Neural cell (in vitro differentiated cells): ENCODE data around the gene GSK3B. TPM values are rescaled to one million over a fixed set of nuclear protein-coding genes. Genes with fewer than 3 reads are reported as not detected.

Source experiments
- H2AFZ ChIP-seq: fragments of 200-600, 300-800 bp; sonication (generic), shearing (Covaris generic); 2 replicates; pipeline ENCODE4 v1.6.0; 2014; ENCODE audit warnings: low read depth, mild to moderate bottlenecking, antibody characterized with exemption, low read length, moderate library complexity
- H3F3A ChIP-seq: fragments of 200-600 bp; shearing (Covaris generic); 2 replicates; pipeline ENCODE4 v1.6.1; 2016; ENCODE audit warnings: mild to moderate bottlenecking, moderate library complexity, mixed read lengths, antibody characterized with exemption, low read length; ENCODE audit not compliant: insufficient read depth, poor library complexity, severe bottlenecking
- H3K27ac ChIP-seq: fragments of 200-600, 300-800 bp; sonication (generic), shearing (Covaris generic); 2 replicates; pipeline ENCODE4 v1.5.1; 2014; ENCODE audit warnings: mild to moderate bottlenecking, low read length, moderate library complexity
- H3K27me3 ChIP-seq: fragments of 300-800, 200-600 bp; sonication (generic), shearing (Covaris generic); 2 replicates; pipeline ENCODE4 v1.6.0; 2014; ENCODE audit warnings: mild to moderate bottlenecking, low read depth, low read length, moderate library complexity; ENCODE audit not compliant: insufficient read depth
- H3K36me3 ChIP-seq: fragments of 300-800, 200-600 bp; sonication (generic), shearing (Covaris generic); 2 replicates; pipeline ENCODE4 v1.5.1; 2014; ENCODE audit warnings: mild to moderate bottlenecking, antibody characterized with exemption, low read length, moderate library complexity; ENCODE audit not compliant: insufficient read depth
- H3K4me2 ChIP-seq: fragments of 300-800, 200-600 bp; sonication (generic), shearing (Covaris generic); 2 replicates; pipeline ENCODE4 v1.6.0; 2014; ENCODE audit warnings: mild to moderate bottlenecking, low read length
- H3K4me3 ChIP-seq: fragments of 300-800, 200-600 bp; sonication (generic), shearing (Covaris generic); 2 replicates; pipeline ENCODE4 v1.5.1; 2014; ENCODE audit warnings: mild to moderate bottlenecking, low read length, moderate library complexity
- H3K79me2 ChIP-seq: fragments of 200-600 bp; shearing (Covaris generic); replicated peaks from 2 replicates; pipeline ENCODE4 v1.6.0; 2014; ENCODE audit warnings: mild to moderate bottlenecking, low read length, moderate library complexity; ENCODE audit not compliant: insufficient read depth
- H3K9ac ChIP-seq: fragments of 300-800, 200-600 bp; sonication (generic), shearing (Covaris generic); 2 replicates; pipeline ENCODE4 v1.6.1; 2016; ENCODE audit warnings: mild to moderate bottlenecking, low read length, mixed read lengths
- H3K9me2 ChIP-seq: fragments of 200-600 bp; shearing (Covaris generic); 2 replicates; pipeline ENCODE4 v1.6.1; 2016; ENCODE audit warnings: mild to moderate bottlenecking, low read length, mixed read lengths; ENCODE audit not compliant: insufficient read depth
- H3K9me3 ChIP-seq: fragments of 200-600, 300-800 bp; sonication (generic), shearing (Covaris generic); 2 replicates; pipeline ENCODE4 v1.6.1; 2016; ENCODE audit warnings: mild to moderate bottlenecking, mixed run types, low read length, moderate library complexity, mixed read lengths
- H4K20me1 ChIP-seq: fragments of 200-600 bp; shearing (Covaris generic); 2 replicates; pipeline ENCODE4 v1.6.1; 2016; ENCODE audit warnings: mild to moderate bottlenecking, mixed run types; ENCODE audit not compliant: insufficient read depth
- EP300 ChIP-seq: fragments of 450-650 bp; conservative IDR thresholded peaks from 2 replicates; pipeline ENCODE4 v1.6.1; 2014; ENCODE audit warnings: antibody characterized with exemption, mild to moderate bottlenecking, moderate library complexity; ENCODE audit not compliant: poor library complexity, severe bottlenecking
- EZH2 ChIP-seq: fragments of 200-600, 300-800 bp; shearing (Covaris generic), sonication (generic); IDR thresholded peaks from 2 replicates; pipeline ENCODE4 v1.6.1; 2014; ENCODE audit warnings: antibody characterized with exemption, low read length, borderline replicate concordance, mild to moderate bottlenecking; ENCODE audit not compliant: insufficient read depth, poor library complexity, severe bottlenecking
- MXI1 ChIP-seq: fragments of 450-650 bp; conservative IDR thresholded peaks from 2 replicates; pipeline ENCODE4 v1.6.1; 2014; ENCODE audit warnings: antibody characterized with exemption, mild to moderate bottlenecking; ENCODE audit not compliant: poor library complexity, severe bottlenecking
- POLR2AphosphoS5 ChIP-seq: IDR thresholded peaks from 2 replicates; pipeline ENCODE4 v1.6.1; 2012
- RAD21 ChIP-seq: fragments of 450-650 bp; conservative IDR thresholded peaks from 2 replicates; pipeline ENCODE4 v1.6.1; 2014; ENCODE audit warnings: antibody characterized with exemption, mild to moderate bottlenecking, moderate library complexity
- REST ChIP-seq: IDR thresholded peaks from 2 replicates; pipeline ENCODE4 v1.6.1; 2012; ENCODE audit warnings: borderline replicate concordance
- SMC3 ChIP-seq: fragments of 450-650 bp; conservative IDR thresholded peaks from 2 replicates; pipeline ENCODE4 v1.6.1; 2014; ENCODE audit warnings: antibody characterized with exemption, mild to moderate bottlenecking, moderate library complexity; ENCODE audit not compliant: poor library complexity
- TAF1 ChIP-seq: IDR thresholded peaks from 2 replicates; pipeline ENCODE4 v1.6.1; 2012; ENCODE audit warnings: low read depth
- polyA plus RNA-seq: library from polyadenylated mRNA; depleted of rRNA; stranded (reverse); fragments of >200 nt; gene quantifications from 2 replicates; pipeline ENCODE4 v1.2.3, GENCODE V29; 2014
- TF ChIP-seq, protein P1 (sequence below): fragments of 450-650 bp; IDR thresholded peaks from 2 replicates; pipeline ENCODE4 v1.5.1; 2014; ENCODE audit warnings: antibody characterized with exemption, mild to moderate bottlenecking, moderate library complexity; ENCODE audit not compliant: poor library complexity, severe bottlenecking

Gene GSK3B
- polyA plus RNA-seq, 1 donor from 2014 or later: 48.5 TPM

- peaks cover 3% of the 10 kb centered on the region for H3K36me3 ChIP-seq
- no peaks in the 10 kb centered on the region for H3K79me2 ChIP-seq
- H3K9ac ChIP-seq: no peak overlapping the region
- H3K27me3 ChIP-seq: no peaks in the 10 kb centered on the region
- no peak overlapping the region for H3K4me2 ChIP-seq
- H4K20me1 ChIP-seq: no peaks in the 10 kb centered on the region
- no peak overlapping the region for H2AFZ ChIP-seq
- H3K4me3 ChIP-seq: no peak overlapping the region
- TF ChIP-seq EZH2 (no peak), EP300 (no peak), REST (no peak), SMC3 (no peak), TAF1 (no peak), POLR2AphosphoS5 (no peak), RAD21 (no peak), MXI1 (no peak)
- TF ChIP-seq, protein P1, sequence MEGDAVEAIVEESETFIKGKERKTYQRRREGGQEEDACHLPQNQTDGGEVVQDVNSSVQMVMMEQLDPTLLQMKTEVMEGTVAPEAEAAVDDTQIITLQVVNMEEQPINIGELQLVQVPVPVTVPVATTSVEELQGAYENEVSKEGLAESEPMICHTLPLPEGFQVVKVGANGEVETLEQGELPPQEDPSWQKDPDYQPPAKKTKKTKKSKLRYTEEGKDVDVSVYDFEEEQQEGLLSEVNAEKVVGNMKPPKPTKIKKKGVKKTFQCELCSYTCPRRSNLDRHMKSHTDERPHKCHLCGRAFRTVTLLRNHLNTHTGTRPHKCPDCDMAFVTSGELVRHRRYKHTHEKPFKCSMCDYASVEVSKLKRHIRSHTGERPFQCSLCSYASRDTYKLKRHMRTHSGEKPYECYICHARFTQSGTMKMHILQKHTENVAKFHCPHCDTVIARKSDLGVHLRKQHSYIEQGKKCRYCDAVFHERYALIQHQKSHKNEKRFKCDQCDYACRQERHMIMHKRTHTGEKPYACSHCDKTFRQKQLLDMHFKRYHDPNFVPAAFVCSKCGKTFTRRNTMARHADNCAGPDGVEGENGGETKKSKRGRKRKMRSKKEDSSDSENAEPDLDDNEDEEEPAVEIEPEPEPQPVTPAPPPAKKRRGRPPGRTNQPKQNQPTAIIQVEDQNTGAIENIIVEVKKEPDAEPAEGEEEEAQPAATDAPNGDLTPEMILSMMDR: no peak
- no peaks in the 10 kb centered on the region for H3F3A ChIP-seq
- H3K9me2 ChIP-seq: no peaks in the 10 kb centered on the region
- H3K27ac ChIP-seq: no peak overlapping the region
- no peaks in the 10 kb centered on the region for H3K9me3 ChIP-seq
Observed at GRCh38 chr3:119835556-119835955, 258.7 kb downstream of the GSK3B start.

DNA sequence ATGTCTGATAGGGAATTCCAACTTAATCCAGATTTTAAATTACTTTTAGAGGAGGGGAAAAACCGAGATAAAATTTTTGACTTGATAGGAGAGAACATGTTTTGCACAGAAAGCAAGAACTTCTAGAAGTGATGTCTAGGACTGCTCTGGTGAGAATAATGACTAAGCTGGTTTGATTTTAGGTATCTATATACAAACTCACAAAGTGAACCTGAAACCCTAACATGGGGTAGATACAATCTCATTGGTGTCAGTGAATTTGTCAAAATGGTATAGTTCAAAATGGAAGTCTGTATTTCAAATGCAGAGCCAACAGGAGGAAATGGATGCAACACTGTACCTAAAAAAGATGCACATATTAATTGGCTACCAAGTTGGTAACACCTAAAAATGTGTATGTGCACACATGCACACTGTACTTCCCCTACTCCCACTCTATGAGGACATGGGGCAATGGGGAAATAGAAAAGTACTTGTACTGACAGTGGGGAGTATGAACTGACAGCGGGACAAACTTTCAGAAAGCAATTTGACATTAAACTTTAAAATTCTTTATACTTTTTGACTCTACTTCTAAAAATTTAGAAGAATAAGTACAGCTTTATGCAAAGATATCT, 259.4 kb downstream of the GSK3B start:
- H3K27me3 ChIP-seq: no peaks in the 10 kb centered on the region
- H3K36me3 ChIP-seq: peaks cover 3% of the 10 kb centered on the region
- H3K9me2 ChIP-seq: no peaks in the 10 kb centered on the region
- no peak overlapping the region for H3K4me3 ChIP-seq
- H3K79me2 ChIP-seq: no peaks in the 10 kb centered on the region
- H4K20me1 ChIP-seq: no peaks in the 10 kb centered on the region
- TF ChIP-seq MXI1 (no peak), EP300 (no peak), SMC3 (no peak), POLR2AphosphoS5 (no peak), EZH2 (no peak), TAF1 (no peak), RAD21 (no peak), REST (no peak)
- no peak overlapping the region for H3K9ac ChIP-seq
- H3F3A ChIP-seq: no peaks in the 10 kb centered on the region
- H3K4me2 ChIP-seq: no peak overlapping the region
- no peaks in the 10 kb centered on the region for H3K9me3 ChIP-seq
- no peak overlapping the region for H2AFZ ChIP-seq
- no peak overlapping the region for H3K27ac ChIP-seq
